GM10248 (cell line): ENCODE results near the gene TRMT2A.

Experiments
- CTCF ChIA-PET: fragments of 300-600 bp; sonication (Branson Sonifier 250); formaldehyde crosslinking; extraction: SDS; loops from one replicate; lab custom pipeline; 2021; ENCODE audit warnings: antibody characterized with exemption; lab: Yijun Ruan, JAX
- POLR2A ChIA-PET: fragments of 350-650 bp; sonication (Branson Sonifier 250); formaldehyde crosslinking; extraction: SDS; loops from one replicate; lab custom pipeline; 2020; ENCODE audit warnings: antibody characterized with exemption; lab: Yijun Ruan, JAX
- DNase-seq: peaks from one replicate; pipeline ENCODE4 v3.0.0; 2012; ENCODE audit errors: extremely low spot score
- CTCF ChIP-seq: IDR thresholded peaks from 2 replicates; pipeline ENCODE4 v1.5.1; 2012; ENCODE audit warnings: mild to moderate bottlenecking, low read depth; ENCODE audit errors: extremely low read depth, missing control alignments, control extremely low read depth

The TRMT2A gene

GRCh38 chr22:20149257-20150250 is 32.5 kb upstream of the TRMT2A start:
- ChIA-PET CTCF (no interaction called here), POLR2A (no interaction called here)
- no peak for DNase-seq
- TF ChIP-seq CTCF = no peak

GRCh38 chr22:20148414-20148813 is 31.4 kb upstream of the TRMT2A start:
- TF ChIP-seq CTCF = no peak
- CTCF ChIA-PET = interaction anchor here (1.3 kb wide), 1 partner anchor 9 kb away, joined by 6 read pairs; no protein-coding TSS in a partner anchor
- POLR2A ChIA-PET = interaction anchor here (0.5 kb wide), 1 partner anchor 31 kb away, joined by 4 read pairs; the partner anchor contains the start of gene TRMT2A
- no peak for DNase-seq

- no peak for TF ChIP-seq CTCF
- ChIA-PET CTCF (interaction anchor here (1.0 to 1.3 kb wide), 2 partner anchors 10 kb away, joined by 3 to 6 read pairs; no protein-coding TSS in a partner anchor), POLR2A (no interaction called here)
- no peak for DNase-seq
These were observed 30.4 kb upstream of the TRMT2A start for GRCh38 chr22:20147237-20147988.

DNA sequence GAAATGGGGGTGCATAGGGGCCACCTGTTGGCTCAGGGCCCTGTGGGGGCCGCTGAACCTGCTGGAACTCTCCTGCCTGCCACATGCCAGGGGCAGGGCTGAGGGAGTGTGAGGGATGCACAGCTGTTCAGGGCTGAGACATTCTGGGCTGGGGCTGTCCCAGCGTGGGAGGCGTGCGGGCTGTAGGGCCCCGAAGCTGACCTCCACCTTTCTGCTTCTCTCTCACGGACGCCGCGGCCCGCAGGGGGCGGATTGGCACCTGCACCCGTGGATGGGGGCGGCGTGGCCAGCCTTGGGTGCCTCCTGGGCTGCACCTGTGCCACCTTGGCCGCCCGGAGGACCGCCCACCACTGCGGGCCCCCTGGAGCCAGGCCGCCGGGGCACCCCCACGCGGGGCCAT is 29.8 kb upstream of the TRMT2A start:
- ChIA-PET CTCF (interaction anchor here (1.0 kb wide), 1 partner anchor 10 kb away, joined by 3 read pairs; no protein-coding TSS in a partner anchor), POLR2A (no interaction called here)
- DNase-seq = peak; percentile 83
- TF ChIP-seq CTCF = no peak

- POLR2A ChIA-PET = no interaction called here
- no peak for TF ChIP-seq CTCF
- no peak for DNase-seq
- CTCF ChIA-PET = no interaction called here
These were observed 28.8 kb upstream of the TRMT2A start for GRCh38 chr22:20145832-20146223.

DNA sequence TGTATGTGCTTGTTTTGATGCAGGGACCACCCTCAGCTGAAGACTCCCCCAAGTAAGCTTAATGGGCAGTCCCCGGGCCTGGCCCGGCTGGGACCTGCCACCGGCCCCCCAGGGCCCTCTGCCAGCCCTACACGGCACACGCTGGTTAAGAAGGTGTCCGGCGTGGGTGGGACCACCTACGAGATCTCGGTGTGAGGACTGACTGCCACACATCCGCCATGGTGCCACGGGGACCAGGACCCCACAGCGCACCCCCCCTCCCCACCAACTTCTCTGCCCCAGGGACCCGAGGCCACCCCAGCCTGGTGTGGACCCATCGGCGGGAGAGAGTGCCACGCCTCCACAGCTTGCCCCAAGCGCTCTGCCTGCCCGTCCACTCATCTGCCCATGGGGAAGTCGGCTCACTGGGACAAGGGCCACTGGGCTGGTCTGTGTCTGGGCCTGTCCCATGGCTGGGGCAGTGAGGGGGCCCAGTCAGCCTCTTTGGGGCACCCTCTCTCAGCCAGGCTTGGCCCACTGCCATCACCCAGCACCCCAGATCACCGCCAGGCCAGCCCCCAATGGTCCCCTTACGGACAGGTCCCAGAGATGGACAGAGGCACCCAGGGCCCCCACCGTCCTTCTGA is 28.3 kb upstream of the TRMT2A start:
- ChIA-PET CTCF (interaction anchor here (1.5 kb wide), 1 partner anchor 12 kb away, joined by 4 read pairs; no protein-coding TSS in a partner anchor), POLR2A (no interaction called here)
- TF ChIP-seq CTCF = no peak
- DNase-seq = no peak
